Measurements from ENCODE around the gene H1-8. TPM values are rescaled to one million over a fixed set of nuclear protein-coding genes. Genes with fewer than 3 reads are reported as not detected.

Gene H1-8
- not detected in 2 replicates for total RNA-seq

GRCh38 chr3:129543156-129543790, at the start of gene H1-8:
Gene H1-8, plus strand, starts transcription at chr3:129543175. Its CDS starts 44 bp downstream, at chr3:129543219.

GRCh38 chr3:129528589-129529100, 14.3 kb upstream of the H1-8 start, which contains the start of gene RHO:
Gene RHO, plus strand, starts transcription at chr3:129528639. Its CDS starts 95 bp downstream, at chr3:129528734.

Other genes with a start within 250 kb of the H1-8 start
- under 0.01 and 0.09 TPM in 2 replicates for gene EFCAB12, start 114.5 kb upstream of the H1-8 start, total RNA-seq
- 30.0 and 38.7 TPM in 2 replicates for gene MBD4, start 103.2 kb upstream of the H1-8 start, total RNA-seq
- gene IFT122, start 103.0 kb upstream of the H1-8 start, total RNA-seq: 20.2 and 26.9 TPM in 2 replicates
- not detected in 2 replicates for gene RHO, start 14.5 kb upstream of the H1-8 start, total RNA-seq
- gene PLXND1, start 63.5 kb downstream of the H1-8 start, total RNA-seq: 38.5 and 64.3 TPM in 2 replicates